Rectal smooth muscle tissue (tissue), 1 donor: ENCODE measurements around the gene BICDL1.

Experiments
- H3K27ac ChIP-seq: one replicate; pipeline ENCODE4 v1.7.0; 2013; ENCODE audit warnings: low read depth, low read length, inconsistent platforms
- H3K27me3 ChIP-seq: one replicate; pipeline ENCODE4 v1.7.0; 2013; ENCODE audit warnings: low read length; ENCODE audit not compliant: control insufficient read depth, insufficient read depth
- H3K36me3 ChIP-seq: one replicate; pipeline ENCODE4 v1.7.0; 2013; ENCODE audit warnings: low read length; ENCODE audit not compliant: control insufficient read depth, insufficient read depth
- H3K4me1 ChIP-seq: one replicate; pipeline ENCODE4 v1.7.0; 2013; ENCODE audit warnings: low read length; ENCODE audit not compliant: control insufficient read depth, insufficient read depth
- H3K4me3 ChIP-seq: one replicate; pipeline ENCODE4 v1.7.0; 2013; ENCODE audit warnings: low read length
- H3K9ac ChIP-seq: one replicate; pipeline ENCODE4 v1.7.0; 2013; ENCODE audit warnings: low read length

The BICDL1 gene

DNA sequence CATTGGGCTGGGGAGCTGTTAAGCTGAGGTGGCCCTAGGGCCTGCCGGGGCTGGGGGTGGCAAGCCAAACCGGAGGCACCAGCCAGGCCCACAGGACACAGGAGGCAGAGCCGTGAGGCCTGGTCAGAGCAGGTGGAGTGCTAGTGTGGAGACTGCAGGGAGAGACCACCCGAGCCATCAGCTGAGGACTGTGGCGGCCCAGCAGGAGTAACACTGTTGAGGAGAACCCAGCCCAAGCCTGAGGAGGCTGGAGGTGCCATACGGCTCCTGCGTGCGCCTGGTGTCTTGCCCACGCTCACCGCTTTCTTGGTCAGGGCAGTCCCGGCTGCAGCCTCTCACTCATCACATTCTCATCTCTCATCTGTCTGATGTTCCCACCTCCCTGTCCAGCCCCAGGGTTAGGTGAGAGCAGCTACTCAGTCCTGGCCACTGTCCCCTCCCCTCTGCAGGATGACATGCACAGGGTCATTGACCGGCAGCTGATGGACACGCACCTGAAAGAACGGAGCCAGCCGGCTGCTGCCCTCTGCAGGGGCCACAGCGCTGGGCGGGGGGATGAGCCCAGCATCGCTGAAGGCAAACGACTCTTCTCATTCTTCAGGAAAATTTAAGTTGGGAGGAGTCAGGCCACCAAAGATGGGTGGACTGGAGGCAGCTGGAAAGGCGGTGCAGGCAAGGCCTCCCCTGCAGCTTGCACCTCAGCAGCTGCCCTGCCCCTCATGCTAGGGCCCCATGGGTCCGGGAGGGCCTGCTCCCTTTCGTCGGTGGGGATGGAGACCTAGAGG lies 103.7 kb downstream of the BICDL1 start:
- no peaks in the 10 kb centered on the region for H3K27me3 ChIP-seq
- H3K36me3 ChIP-seq, result peaks cover 18% of the 10 kb centered on the region
- H3K27ac ChIP-seq, result no peak overlapping the region
- H3K4me3 ChIP-seq, result no peak overlapping the region
- no peaks in the 10 kb centered on the region for H3K4me1 ChIP-seq
- no peak overlapping the region for H3K9ac ChIP-seq

DNA sequence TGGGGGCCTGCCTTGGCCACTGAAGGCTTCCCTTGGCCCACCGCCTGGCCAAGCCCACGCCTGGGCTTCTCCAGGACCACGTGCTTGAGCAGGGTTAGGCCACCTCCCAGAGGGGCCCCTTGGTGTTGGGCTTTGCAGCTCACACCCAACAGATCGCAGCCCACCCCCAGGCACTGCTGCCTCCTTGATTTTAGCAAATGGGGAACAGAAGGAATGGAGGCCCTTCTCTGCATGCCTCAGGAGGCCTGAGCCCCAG lies 104.2 kb downstream of the BICDL1 start:
- no peaks in the 10 kb centered on the region for H3K4me1 ChIP-seq
- no peak overlapping the region for H3K27ac ChIP-seq
- H3K9ac ChIP-seq, result no peak overlapping the region
- H3K27me3 ChIP-seq, result no peaks in the 10 kb centered on the region
- H3K4me3 ChIP-seq, result no peak overlapping the region
- peaks cover 21% of the 10 kb centered on the region for H3K36me3 ChIP-seq

DNA sequence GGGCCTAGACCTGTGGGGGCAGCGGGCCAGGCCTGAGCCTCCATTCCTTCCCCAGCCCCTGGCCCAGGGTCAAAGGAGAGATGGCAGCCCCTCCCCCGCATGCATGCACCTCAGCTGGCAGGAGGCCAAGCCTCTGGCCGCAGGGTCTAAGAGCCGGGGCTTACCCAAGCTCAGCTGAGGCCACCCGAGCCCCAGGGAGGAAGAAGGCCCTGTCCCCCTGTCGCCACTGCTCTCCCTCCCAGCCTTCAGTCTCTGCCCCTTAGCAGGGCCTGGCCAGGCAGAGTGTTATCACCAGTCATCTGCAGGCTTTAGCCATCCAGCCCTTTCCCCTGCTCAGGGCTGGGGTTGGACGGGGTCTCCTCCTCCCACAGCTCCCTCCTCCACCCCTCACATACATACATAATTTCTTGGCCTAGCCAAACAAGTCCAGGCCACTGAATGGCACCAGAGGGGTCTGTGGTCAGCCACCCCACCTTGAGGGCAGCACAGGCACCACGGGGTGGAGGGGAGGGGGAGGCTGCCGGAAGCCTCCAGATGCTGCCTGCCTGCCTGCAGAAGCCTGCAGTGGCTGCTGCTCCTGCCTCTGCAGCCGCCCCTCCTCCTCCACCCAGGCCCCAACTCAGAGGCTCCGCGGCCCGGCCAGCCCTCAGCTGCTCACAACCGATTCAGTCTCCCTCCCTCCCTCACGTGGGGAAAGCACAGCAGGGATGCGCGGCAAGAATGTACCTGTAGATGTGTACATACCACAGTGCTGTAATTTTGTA lies 104.7 kb downstream of the BICDL1 start:
- Histone ChIP-seq H3K27ac (no peak overlapping the region), H3K4me3 (no peak overlapping the region), H3K36me3 (peaks cover 22% of the 10 kb centered on the region), H3K27me3 (no peaks in the 10 kb centered on the region), H3K9ac (no peak overlapping the region), H3K4me1 (no peaks in the 10 kb centered on the region)

DNA sequence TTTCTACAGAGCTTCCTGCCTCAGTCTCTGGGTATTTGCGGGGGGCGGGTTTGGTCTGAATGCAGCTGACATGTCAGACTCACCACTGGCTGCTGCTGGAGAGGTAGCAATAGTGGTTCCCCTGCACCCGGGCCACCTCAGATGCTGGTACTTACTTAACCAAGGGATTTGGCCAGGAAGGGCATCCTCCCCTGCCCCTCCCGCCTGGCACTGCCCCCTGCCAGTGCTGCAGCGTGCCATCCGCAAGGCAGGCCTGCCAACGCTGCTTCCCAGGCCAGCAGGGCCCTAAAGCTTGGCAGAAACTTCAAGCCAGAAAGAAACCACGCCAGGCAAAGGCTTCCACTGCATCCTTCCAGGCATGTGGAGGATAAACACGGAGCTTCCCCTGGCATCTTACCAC lies 105.4 kb downstream of the BICDL1 start:
- Histone ChIP-seq H3K27ac (peak overlapping the region; percentile 37), H3K9ac (no peak overlapping the region), H3K36me3 (peaks cover 24% of the 10 kb centered on the region), H3K27me3 (no peaks in the 10 kb centered on the region), H3K4me1 (no peaks in the 10 kb centered on the region), H3K4me3 (no peak overlapping the region)

DNA sequence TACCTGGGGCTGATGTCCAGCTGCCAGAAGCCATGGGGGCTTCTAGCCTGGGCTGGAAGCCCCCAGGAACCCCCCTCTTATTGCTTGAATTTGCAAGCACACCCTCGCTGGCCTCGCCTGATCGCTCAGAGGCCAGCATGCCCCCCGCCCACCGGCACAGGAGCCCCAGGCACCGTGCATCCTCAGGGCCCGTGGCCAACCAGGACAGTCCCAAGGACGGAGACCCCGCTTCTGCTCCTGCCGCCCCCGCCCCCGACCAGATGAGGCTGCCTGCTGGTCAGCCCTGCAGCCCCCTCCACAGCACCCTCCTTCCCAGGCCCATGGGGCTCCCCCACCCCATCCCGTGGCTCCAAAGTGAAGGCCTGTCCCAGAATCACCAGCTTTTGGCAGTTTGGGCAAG lies 106.3 kb downstream of the BICDL1 start:
- peaks cover 32% of the 10 kb centered on the region for H3K36me3 ChIP-seq
- H3K4me3 ChIP-seq, result no peak overlapping the region
- no peak overlapping the region for H3K27ac ChIP-seq

DNA sequence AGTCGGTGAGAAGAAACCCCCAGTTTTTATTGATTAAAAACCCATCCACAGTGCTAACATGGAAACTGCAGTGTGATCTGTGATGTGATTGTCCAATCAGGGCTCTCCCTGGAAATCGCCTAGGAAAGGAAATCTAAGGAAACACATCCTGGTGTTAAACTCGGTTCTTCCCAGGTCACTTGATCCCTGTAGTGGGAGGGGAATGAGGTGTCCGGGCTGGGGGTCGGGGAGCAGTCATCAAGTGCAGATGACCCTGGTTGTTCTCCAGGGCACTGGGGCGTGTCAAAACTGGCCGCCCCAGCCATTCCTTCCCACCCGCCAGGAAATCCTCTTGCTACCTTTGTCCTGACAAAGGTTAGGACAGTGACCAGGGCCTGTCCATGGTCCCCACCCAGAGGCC lies 106.7 kb downstream of the BICDL1 start:
- Histone ChIP-seq H3K4me1 (peaks cover 5% of the 10 kb centered on the region), H3K27me3 (no peaks in the 10 kb centered on the region), H3K36me3 (peaks cover 36% of the 10 kb centered on the region)

More for the DNA sequence above, 106.3 kb downstream of the BICDL1 start:
- Histone ChIP-seq H3K27me3 (no peaks in the 10 kb centered on the region), H3K4me1 (peaks cover 2% of the 10 kb centered on the region), H3K9ac (no peak overlapping the region)

DNA sequence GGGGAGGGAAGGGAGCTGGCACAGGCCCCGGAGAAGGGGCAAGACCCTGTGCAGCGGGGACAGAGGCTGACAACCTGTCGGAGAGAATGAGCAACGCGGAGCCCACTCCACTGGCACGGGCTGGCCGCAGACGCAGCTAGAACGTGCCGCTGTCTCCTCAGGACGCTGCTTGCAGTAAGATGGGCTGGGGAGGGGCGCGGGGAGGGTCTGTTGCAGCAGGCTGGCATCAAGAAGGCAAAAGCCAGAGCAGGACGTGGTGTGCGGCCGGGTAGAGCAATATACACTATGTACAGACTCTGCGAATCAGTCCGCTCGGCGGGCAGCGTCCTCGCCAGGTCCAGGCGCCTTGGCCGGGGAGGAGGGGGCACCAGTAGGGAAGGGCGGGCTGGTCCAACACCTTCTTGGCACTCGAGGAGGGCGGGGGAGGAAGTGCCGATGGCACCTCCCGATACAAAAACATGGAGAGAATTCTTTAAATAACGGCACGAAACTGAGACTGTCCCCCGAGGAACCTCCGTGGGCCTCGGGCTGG lies 107.7 kb downstream of the BICDL1 start:
- H3K4me1 ChIP-seq, result peaks cover 10% of the 10 kb centered on the region
- H3K9ac ChIP-seq, result no peak overlapping the region
- H3K27me3 ChIP-seq, result no peaks in the 10 kb centered on the region
- peaks cover 36% of the 10 kb centered on the region for H3K36me3 ChIP-seq
- H3K27ac ChIP-seq, result no peak overlapping the region
- no peak overlapping the region for H3K4me3 ChIP-seq

More for the DNA sequence above, 106.7 kb downstream of the BICDL1 start:
- Histone ChIP-seq H3K9ac (no peak overlapping the region), H3K27ac (no peak overlapping the region), H3K4me3 (no peak overlapping the region)

DNA sequence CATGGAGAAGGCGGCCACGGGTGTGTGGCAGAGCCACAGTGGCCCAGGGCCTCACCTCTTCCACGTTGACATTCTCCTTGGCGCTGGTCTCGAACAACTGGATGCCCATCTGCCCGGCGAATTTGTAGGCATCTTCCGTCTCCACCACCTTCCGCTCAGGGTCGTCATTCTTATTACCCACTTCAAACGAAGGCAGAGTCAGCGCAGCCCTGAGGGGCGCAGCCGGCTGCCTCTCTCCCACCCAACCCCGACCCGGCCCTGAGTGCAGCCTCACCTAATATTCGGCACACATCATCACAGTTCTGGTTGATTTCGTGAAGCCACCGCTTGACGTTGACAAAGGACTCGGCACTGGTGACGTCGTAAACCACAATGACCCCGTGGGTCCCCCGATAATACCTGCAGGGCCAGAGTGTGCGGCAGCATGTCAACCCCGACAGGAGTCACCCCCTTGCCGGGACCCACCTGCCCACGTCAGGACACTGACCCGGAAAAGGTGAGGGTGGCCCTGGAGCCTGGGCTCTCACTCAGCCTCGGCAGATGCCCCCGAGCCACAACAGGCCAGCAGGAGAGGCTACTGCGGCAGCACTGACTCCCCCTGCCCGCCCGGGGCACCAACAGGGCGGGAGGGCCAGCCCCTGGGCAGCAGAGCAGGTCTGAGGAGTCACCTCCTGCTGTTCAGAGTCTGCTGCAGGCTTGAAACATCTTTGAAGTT lies 109.9 kb downstream of the BICDL1 start:
- peaks cover 47% of the 10 kb centered on the region for H3K36me3 ChIP-seq
- peaks cover 10% of the 10 kb centered on the region for H3K4me1 ChIP-seq
- H3K27me3 ChIP-seq, result no peaks in the 10 kb centered on the region
- H3K4me3 ChIP-seq, result no peak overlapping the region
- no peak overlapping the region for H3K27ac ChIP-seq
- H3K9ac ChIP-seq, result no peak overlapping the region

DNA sequence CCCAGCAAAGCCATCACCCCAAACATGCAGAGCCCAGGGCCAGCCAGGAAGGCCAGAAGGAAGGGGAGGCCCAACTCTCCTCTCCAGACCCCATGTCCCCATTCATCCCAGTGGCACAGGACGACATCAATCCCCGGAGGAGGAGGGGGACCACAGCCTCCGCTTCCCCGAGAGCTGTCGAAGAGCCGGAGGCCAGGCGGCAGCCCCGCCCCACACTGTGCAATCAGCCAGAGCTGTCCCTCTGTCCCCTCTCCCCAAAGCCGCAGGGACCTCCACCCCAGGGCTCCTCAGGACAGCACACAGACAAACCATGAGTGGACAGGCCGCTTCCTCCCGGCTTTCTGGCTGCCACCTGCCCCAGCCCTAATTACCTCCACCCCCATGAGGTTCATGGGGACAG lies 110.7 kb downstream of the BICDL1 start:
- Histone ChIP-seq H3K36me3 (peaks cover 45% of the 10 kb centered on the region), H3K9ac (no peak overlapping the region), H3K4me3 (no peak overlapping the region), H3K27ac (no peak overlapping the region), H3K4me1 (peaks cover 10% of the 10 kb centered on the region), H3K27me3 (no peaks in the 10 kb centered on the region)

DNA sequence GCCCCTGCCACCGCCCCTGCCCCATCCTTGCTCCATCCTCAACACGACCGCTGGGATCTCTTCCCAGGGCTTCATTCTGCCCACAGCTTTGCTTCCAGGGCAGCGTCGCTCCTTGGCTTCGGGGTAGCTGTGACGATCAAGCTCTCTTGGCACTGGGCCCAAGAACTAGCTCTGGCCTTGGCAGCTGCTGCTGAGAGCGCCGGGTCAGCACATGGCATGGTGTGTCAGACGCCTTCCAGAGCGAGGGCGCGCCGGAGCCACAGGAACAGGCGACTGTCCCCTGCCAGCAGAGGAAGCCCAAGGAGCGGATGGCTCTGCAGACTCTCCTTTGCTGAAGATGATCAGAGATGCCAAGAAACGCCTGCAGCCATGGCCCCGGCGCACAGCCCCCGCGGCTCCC lies 111.6 kb downstream of the BICDL1 start:
- Histone ChIP-seq H3K9ac (no peak overlapping the region), H3K27ac (peak overlapping the region; percentile 19), H3K4me1 (peaks cover 10% of the 10 kb centered on the region), H3K36me3 (peaks cover 45% of the 10 kb centered on the region), H3K27me3 (no peaks in the 10 kb centered on the region), H3K4me3 (no peak overlapping the region)

DNA sequence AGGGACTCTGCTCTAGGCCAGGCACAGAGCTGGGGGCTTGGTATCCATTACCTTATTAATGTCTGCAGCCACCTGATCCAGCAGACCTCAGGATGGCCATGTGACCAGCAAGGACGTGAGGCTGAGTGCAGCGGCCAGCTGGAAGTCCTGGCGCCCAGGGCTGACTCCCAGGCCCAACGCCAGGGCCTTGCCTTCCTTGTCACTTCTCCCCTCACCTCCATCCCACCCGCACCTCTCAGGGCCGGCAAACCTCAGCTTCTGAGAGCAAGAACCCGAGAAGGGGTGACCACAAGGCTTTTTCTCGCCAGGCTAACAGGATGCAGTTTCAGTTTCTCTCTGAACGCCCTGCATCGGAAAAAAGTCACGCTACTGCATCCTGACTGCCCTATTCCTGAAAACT lies 112.1 kb downstream of the BICDL1 start:
- Histone ChIP-seq H3K9ac (no peak overlapping the region), H3K36me3 (peaks cover 44% of the 10 kb centered on the region)

DNA sequence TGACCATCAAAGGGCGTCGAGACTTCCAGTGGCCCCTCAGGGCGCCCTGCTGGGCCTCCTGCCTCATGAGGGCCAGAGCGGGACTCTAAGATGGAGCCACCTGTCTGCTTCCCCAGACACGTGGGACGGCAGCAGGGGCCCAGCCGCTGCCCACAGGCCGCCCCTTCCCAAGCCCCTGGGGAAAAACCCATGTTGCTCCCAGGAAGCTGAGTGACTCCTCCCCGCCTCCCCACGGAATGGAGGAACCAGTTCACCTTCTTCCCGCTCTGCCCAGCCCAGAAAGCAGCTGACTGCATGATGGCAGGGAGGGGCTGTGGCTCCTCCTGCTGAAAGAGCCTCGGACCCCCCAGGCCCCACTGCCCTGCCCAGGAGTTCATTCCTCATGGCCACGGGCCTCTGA lies 112.6 kb downstream of the BICDL1 start:
- H3K27me3 ChIP-seq, result no peaks in the 10 kb centered on the region
- no peak overlapping the region for H3K4me3 ChIP-seq
- peaks cover 10% of the 10 kb centered on the region for H3K4me1 ChIP-seq
- peaks cover 40% of the 10 kb centered on the region for H3K36me3 ChIP-seq
- no peak overlapping the region for H3K27ac ChIP-seq
- no peak overlapping the region for H3K9ac ChIP-seq

More for the DNA sequence above, 112.1 kb downstream of the BICDL1 start:
- H3K27ac ChIP-seq, result peak overlapping the region; percentile 19
- peaks cover 10% of the 10 kb centered on the region for H3K4me1 ChIP-seq
- H3K4me3 ChIP-seq, result no peak overlapping the region
- H3K27me3 ChIP-seq, result no peaks in the 10 kb centered on the region
